GM21360 (cell line): Measurements from ENCODE around the gene PPP1R10.
A peak's percentile ranks its signal among the peaks of the same experiment; 100 is the strongest.

ENCODE experiments used
- ATAC-seq: cut with Tn5 transposase; IDR thresholded peaks from one replicate; pipeline ENCODE4 v1.9.1; 2021; ENCODE audit warnings: mild to moderate bottlenecking, moderate library complexity; ENCODE audit not compliant: unreplicated experiment

The PPP1R10 gene

GRCh38 chr6:30625511-30625910 lies 8.5 kb upstream of the PPP1R10 start:
- ATAC-seq: no peak

- ATAC-seq: no peak
Measured at GRCh38 chr6:30619561-30619960, 2.5 kb upstream of the PPP1R10 start.

GRCh38 chr6:30618270-30618797 lies 1.3 kb upstream of the PPP1R10 start:
- ATAC-seq: no peak

DNA sequence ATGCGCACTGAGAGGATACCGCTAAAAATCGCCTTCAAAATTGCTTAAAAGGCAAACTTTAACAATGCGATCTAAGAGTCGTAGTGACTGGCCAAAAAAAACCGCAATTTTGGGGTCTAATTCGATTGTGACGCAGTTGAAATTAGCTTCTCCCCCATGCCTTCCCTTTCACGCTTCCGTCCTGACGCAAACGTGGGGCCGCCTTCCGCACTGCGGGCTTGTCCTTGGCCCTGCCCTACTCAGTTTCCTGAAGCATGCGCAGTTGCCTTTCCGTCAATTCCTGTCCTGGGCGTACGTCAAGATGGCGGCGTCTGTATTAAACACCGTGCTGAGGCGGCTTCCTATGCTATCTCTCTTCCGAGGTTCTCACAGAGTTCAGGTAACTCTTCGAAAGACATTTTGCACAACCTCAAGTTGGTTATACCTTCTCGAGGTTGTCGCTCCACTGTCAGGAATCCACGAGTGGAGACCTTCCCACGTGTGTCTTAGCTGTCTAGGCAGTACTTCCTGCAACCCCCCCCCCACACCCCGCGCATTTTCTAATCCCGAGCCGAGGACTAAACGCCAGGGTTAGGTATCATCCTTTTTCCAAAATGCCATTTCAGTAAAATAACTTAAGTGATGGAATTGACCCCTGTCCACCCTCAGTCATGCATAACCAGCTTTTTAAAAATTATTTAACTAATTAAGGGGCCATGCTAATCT lies 674 bp upstream of the PPP1R10 start, which contains the start of gene MRPS18B:
TSS of gene MRPS18B (plus strand) at position 276 of the 705 bp plus-strand sequence. CDS start at position 302, 26 bp downstream.
- ATAC-seq: peak; percentile 63

DNA sequence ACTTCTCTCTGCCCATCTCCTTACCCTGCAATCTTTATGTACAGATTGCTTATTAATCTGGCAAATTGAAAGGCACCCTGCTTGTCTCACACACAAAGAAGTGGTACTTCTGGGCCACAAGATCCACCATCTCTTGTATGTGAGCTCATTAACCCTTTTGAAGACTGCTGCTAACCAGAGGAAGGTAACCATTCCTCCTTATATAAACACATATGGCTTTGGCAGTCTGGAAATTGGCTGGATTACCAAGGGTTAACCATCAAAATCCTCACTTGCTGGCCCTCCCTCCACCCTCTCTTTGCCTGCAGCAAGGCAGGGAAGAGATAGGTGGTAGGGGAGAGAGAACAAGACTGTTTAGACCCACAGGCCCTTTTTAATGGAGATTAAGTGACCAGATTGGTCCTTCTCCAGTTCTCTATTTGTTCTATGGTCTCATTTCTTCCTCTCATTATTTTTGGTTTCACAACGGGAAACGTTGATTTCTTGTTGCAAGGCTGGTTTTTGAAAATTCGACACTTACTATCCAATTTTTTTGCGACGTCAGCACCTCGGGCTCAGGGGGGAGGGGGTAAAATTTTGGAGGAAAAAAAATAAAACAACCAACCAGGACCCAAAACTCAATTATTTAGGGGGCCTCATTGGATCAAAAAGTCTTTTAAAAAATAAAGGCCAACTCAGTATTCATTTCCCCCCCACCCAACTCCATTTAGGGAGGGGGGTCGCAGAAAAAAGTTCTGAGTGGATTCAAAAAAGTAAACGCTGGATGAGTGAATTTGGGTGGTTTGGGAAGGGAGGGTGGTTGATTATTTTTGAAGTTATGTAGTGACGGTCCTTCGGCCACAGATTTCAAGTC lies 859 bp downstream of the PPP1R10 start:
- no peak for ATAC-seq

DNA sequence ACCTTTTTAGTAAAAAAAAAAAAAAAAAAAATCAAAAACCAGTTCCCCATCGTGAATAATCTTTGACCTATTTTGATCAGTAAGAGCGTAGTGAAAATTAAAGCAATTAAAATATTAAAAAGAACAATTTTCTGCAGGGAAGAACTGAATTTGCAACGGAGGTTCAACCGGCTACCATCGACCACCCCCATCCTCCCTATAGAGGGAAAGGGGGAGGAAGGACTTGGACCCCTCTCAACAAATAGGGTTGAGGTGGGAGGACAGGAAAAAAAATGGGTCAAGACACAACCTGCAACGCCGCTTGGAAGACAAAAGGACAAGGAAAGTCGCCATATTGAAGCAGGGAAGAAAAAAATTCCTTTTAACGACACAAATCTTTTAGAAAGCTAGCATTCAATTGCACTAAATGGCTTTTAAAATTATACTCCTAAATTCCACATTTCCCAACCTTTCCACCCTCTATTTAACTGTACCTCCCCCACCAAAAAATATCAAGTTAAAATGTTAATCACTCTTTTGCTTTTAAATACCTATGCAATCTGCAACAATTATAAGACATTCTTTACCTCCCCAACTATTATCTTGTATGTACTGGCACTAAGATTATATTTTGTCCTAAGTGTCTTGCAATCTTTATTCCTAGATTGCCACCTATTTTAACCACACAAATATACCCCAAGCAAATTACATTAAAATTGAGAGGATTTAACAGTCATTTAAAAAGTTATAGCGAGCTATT lies 1.7 kb downstream of the PPP1R10 start:
- no peak for ATAC-seq

DNA sequence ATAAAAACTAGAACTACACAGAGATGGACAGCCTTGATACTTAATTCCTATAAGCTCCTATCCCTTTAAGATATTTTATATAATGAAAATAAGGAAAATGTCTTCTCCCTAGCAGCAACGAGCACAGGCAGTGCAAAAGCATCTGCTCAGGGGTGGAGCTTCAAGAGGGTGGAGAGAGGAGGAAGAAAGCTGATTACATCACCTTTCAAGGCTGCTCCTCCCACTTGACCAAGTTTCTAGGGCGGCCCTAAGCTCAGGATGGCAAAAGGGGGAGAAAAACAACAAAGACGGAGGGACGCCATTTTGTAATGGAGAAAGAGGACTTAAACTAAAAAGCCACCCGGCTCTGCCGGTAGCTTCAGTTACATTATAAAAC lies 2.2 kb downstream of the PPP1R10 start:
- ATAC-seq: peak; percentile 36

DNA sequence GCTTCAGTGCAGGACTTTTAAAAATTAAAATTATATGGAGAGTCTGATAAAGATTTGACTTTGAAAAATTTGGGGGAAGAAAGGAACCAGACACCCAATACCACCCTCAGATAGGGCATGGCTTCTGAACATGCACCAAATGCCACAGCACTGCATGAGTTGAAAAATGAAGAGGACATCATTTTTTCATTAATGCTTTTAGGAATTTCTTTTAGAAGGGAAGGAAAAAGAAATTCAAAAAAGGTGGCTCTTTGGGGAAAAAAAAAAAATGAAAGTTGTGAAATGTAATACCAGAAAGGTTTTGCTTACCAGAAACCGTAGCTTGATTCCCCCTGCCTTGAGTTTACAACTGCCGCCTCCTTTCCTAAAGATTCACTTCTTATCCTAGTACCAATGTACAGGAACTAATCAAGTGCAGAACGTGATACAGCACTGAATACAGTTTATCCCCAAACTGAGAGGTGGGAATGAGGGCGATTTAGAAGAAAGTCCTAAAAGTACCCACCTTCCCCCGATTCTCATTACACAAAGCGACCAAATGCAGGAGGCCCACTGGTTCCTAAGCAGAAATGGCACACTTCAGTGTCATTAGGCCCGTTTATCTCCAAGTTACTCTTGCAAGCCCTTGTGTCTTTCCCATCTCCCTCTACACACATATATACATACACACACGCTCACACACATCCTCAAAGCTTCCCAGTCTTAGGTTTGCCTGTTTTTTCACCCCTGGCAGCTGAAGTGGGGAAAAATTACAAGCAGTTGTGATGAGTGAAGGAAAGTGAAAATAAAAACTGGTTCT lies 2.8 kb downstream of the PPP1R10 start:
- ATAC-seq: no peak

DNA sequence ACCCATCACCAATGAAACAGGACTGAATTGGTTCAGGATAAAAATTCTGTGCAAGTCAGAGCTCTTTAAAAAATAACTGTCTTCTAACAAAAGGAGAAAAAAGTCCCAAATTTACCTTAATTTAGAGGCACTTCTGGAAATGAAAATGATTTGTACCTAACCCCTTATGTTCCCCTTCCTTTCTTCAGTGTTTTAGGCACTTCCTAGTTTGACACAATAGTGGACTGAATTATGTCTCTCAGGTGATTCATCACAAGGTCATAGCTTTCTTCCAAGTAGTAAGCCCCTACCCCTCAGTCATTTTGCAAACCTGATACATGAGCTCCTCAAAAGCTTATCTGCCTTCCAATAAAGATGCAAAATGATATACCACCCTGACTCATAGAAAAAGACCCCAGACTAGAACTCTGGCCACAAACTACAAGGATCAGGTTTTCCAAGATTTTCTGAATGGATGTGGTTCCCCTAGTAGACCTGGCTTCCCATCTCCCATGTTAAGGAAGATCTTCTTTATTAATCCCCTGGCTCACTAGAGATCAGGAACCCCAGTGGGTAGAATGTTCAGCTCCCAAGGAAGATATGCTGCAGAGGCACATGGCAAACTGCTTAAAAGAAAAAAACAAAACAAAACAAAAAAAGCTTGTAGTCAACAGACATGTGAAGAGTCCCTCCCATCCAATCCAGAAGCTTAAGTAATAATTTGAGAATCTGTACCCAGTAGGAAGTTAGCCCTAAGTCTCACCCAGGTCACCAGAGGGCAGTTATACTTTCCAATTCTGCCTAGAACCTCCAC lies 3.6 kb downstream of the PPP1R10 start:
- no peak for ATAC-seq

- no peak for ATAC-seq
Measured at GRCh38 chr6:30612687-30613248, 4.3 kb downstream of the PPP1R10 start.

DNA sequence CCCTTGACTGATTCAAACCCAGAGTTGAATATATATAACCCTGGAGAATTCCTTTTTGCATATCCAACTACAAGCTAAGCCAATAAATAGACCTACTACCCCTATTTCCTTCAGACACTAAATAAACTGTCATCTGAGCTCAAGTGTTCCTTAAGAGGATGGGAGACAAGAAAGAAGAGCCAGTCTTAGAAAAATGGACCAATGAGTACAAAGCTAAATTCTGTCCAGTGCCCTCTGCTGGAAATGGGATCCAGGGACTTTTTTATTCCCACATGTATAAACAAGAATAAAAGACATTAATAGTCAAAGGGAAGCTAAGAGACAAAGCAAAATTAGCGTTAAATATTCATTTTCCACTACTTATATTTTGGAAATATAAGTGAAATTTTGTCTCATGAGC lies 4.8 kb downstream of the PPP1R10 start:
- no peak for ATAC-seq

DNA sequence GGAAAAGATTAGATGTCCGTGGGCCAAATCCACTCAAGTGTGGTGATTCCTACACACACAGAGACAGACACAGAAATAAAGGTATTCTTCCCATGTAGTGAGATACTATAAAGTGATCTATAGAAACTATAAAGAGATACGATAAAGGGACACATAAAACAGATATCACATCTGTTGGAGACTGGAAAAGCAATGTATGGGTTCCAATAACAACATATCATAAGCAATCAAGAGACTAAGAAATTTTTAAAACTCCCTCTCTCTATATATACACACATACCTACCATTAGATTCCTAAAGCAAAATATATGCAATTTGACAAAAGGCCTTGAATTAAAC lies 5.2 kb downstream of the PPP1R10 start:
- no peak for ATAC-seq

- no peak for ATAC-seq
Measured at GRCh38 chr6:30611150-30611855, 5.7 kb downstream of the PPP1R10 start.

DNA sequence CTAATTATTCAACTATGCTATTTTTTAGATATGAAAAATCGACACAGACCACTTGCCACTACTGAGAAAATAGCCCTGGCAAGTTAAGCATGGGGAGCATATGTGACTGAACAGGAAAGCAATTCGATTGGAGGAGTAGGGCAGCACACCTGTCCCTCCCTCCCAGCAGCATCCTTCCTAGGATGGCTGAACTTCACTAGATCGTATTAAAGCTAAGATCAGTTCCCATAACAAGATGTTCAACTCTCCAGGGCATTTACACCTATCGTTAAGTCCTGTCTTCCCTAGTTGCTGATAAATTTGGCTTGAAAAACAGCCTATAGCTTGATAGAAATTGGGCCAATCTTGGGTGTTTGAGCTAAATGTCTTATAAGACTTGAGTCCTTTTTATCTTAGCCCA lies 7.0 kb downstream of the PPP1R10 start:
- ATAC-seq: no peak

- ATAC-seq: no peak
Measured at GRCh38 chr6:30603961-30604360, 13.1 kb downstream of the PPP1R10 start.

DNA sequence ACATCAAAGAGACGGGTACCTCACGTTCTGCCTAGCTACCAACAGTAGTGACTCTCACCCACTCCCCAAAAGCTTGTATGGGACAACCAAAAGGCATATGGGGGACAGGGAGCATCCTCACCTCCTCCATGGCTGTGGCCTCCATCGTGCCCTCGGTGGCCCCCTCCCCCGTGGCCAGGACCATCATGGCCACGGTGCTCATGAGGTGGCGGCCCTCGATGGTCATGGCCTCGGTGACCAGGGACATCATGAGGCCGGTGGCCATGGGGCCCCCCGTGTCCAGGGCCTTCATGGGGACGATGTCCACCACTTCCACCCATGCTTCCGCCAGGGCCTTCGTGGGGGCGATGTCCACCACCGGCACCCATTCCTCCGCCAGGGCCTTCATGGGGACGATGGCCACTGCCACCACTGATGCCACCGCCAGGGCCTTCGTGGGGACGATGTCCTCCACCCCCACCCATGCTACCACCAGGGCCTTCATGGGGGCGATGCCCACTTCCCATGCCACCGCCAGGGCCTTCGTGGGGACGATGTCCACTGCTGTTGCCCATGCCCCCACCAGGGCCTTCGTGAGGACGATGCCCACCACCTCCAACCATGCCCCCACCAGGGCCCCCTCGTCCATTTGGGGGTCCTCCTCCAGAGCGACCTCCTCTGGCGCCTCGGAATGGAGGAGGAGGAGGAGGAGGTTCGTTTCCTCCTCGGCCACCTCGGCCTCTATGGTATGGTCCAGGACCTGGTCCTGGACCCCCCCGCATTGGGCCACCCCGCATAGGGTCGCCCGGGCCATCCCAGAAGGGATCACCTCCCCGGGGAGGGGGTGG lies 15.0 kb downstream of the PPP1R10 start:
- ATAC-seq: no peak

GRCh38 chr6:30601436-30601814 lies 15.6 kb downstream of the PPP1R10 start:
- ATAC-seq: no peak

- ATAC-seq: no peak
Measured at GRCh38 chr6:30600451-30600961, 16.5 kb downstream of the PPP1R10 start.
